Epithelial cell of proximal tubule (primary cell): Measurements from ENCODE around the gene PCP2. TPM values are rescaled to one million over a fixed set of nuclear protein-coding genes. Genes with fewer than 3 reads are reported as not detected.

Experiments
- DNase-seq: peaks from one replicate; pipeline ENCODE4 v3.0.0-alpha.2; 2011; ENCODE audit warnings: low read depth
- H3K4me3 ChIP-seq: 2 replicates; pipeline ENCODE4 v1.5.1; 2011; ENCODE audit warnings: low read depth, mild to moderate bottlenecking, low read length
- CTCF ChIP-seq: conservative IDR thresholded peaks from 2 replicates; pipeline ENCODE4 v1.5.1; 2012; ENCODE audit warnings: low read depth, mild to moderate bottlenecking, low read length
- total RNA-seq: library from RNA; depleted of rRNA; stranded (reverse); fragments of >200 nt; gene quantifications from 2 replicates; pipeline ENCODE4 v1.2.3, GENCODE V29; 2015

The PCP2 gene
- total RNA-seq, 1 donor from 2014 or later: not detected

- TF ChIP-seq CTCF: no peak
- no peak overlapping the region for H3K4me3 ChIP-seq
- DNase-seq: no peak
These were observed 28.4 kb upstream of the PCP2 start for GRCh38 chr19:7661744-7662538.

- no peak for DNase-seq
- no peak overlapping the region for H3K4me3 ChIP-seq
- no peak for TF ChIP-seq CTCF
These were observed 24.7 kb upstream of the PCP2 start for GRCh38 chr19:7658219-7658686.

DNA sequence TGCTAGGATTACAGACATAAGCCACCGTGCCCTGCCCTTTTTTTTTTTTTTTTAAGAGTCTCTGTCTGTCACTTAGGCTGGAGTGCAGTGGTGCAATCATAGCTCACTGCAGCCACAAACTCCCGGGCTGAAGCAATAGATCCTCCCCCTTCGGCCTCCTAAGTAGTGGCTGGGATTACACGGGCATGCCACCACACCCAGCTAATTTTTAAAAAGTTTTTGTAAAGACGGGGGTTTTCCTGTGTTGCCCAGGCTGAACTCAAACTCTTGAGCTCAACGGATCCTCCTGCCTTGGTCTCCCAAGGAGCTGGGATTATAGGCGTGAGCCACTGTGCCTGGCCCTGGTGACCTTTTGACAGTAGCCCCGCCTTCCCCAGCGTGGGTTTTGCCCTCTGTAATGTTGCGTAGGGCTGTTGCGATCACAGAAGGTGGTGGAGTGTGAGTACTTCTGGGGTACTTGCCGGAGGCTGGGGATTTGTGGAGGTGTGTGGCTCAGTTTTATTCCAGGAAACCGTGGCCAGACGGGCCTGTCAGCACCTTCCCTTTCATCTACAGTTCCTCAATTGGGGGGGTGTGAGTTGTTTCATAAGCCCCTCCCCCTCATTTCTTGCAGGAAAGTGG, 23.7 kb upstream of the PCP2 start:
- no peak for TF ChIP-seq CTCF
- no peak for DNase-seq

GRCh38 chr19:7655581-7655980, 22.1 kb upstream of the PCP2 start:
- TF ChIP-seq CTCF: no peak
- no peak overlapping the region for H3K4me3 ChIP-seq
- no peak for DNase-seq

More for the DNA sequence above, 23.7 kb upstream of the PCP2 start:
- H3K4me3 ChIP-seq: no peak overlapping the region

- H3K4me3 ChIP-seq: no peak overlapping the region
- DNase-seq: no peak
- TF ChIP-seq CTCF: no peak
These were observed 20.9 kb upstream of the PCP2 start for GRCh38 chr19:7654401-7654800.

GRCh38 chr19:7652061-7652641, 18.6 kb upstream of the PCP2 start:
- H3K4me3 ChIP-seq: peak overlapping the region; percentile 38
- peak; percentile 96 for TF ChIP-seq CTCF
- DNase-seq: no peak
